MM.1S (cell line): ENCODE data around the gene DLGAP1.

Source experiments
- EZH2 ChIP-seq: fragments of 300-600 bp; sonication (generic); optimal IDR thresholded peaks from 2 replicates; pipeline ENCODE3; 2017; ENCODE audit warnings: low read depth, mild to moderate bottlenecking, antibody characterized with exemption, low read length, mixed read lengths
- EZH2phosphoT487 ChIP-seq: fragments of 300-600 bp; sonication (generic); IDR thresholded peaks from 2 replicates; pipeline ENCODE4 v1.6.1; 2018; ENCODE audit warnings: antibody characterized with exemption, low read length
- TF ChIP-seq, protein P1 (sequence below): fragments of 300-600 bp; sonication (generic); IDR thresholded peaks from 2 replicates; pipeline ENCODE4 v1.5.1; 2016; ENCODE audit warnings: antibody characterized with exemption, low read length, mixed read lengths

DNA sequence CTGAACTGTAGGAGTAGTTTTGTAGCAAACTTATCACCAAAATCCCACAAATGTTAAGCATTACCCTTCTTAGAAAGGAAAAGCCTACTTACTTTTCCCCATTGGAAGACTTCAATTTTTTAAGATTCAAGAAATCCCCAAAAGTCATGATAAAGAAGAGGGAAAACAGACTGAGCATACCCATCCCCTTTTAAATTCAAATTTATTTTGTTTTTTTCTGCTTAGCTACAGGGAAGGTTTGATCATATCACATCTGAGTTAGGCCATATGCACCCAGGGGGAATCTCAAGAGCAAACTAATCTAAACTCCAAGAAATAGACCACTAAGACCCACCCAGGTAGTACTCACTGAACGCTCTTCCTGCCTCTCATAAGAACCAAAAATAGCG, 830.6 kb downstream of the DLGAP1 start:
- TF ChIP-seq, protein P1, sequence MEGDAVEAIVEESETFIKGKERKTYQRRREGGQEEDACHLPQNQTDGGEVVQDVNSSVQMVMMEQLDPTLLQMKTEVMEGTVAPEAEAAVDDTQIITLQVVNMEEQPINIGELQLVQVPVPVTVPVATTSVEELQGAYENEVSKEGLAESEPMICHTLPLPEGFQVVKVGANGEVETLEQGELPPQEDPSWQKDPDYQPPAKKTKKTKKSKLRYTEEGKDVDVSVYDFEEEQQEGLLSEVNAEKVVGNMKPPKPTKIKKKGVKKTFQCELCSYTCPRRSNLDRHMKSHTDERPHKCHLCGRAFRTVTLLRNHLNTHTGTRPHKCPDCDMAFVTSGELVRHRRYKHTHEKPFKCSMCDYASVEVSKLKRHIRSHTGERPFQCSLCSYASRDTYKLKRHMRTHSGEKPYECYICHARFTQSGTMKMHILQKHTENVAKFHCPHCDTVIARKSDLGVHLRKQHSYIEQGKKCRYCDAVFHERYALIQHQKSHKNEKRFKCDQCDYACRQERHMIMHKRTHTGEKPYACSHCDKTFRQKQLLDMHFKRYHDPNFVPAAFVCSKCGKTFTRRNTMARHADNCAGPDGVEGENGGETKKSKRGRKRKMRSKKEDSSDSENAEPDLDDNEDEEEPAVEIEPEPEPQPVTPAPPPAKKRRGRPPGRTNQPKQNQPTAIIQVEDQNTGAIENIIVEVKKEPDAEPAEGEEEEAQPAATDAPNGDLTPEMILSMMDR: no peak
- TF ChIP-seq EZH2 (no peak), EZH2phosphoT487 (no peak)
